Cardiac muscle cell (in vitro differentiated cells and primary cell): ENCODE results near the gene TEDC1. TPM values are rescaled to one million over a fixed set of nuclear protein-coding genes. Genes with fewer than 3 reads are reported as not detected.

Source experiments
- DNase-seq, 2 donors: peaks; one replicate each; pipeline versions ENCODE4 v3.0.0 to v3.0.0-alpha.2; 2010 to 2017; ENCODE audit warnings: low read depth in 1 of 2, low spot score in 1 of 2
- H3K27ac ChIP-seq: fragments of 200-600 bp; sonication (generic); 2 replicates; pipeline ENCODE4 v1.5.1; 2016
- H3K27me3 ChIP-seq: fragments of 200-600 bp; sonication (generic); 2 replicates; pipeline ENCODE4 v1.6.0; 2016; ENCODE audit warnings: control low read depth
- H3K36me3 ChIP-seq: fragments of 200-600 bp; sonication (generic); 2 replicates; pipeline ENCODE4 v1.5.1; 2016; ENCODE audit warnings: control low read depth
- H3K4me1 ChIP-seq: fragments of 200-600 bp; sonication (generic); 2 replicates; pipeline ENCODE4 v1.8.1; 2017; ENCODE audit warnings: low read depth, mild to moderate bottlenecking, mixed run types
- H3K4me3 ChIP-seq: fragments of 200-600 bp; sonication (generic); 2 replicates; pipeline ENCODE4 v1.5.1; 2016; ENCODE audit warnings: mild to moderate bottlenecking
- H3K9me3 ChIP-seq: fragments of 200-600 bp; sonication (generic); 2 replicates; pipeline ENCODE4 v1.5.1; 2017; ENCODE audit warnings: low read depth, mild to moderate bottlenecking, control low read depth
- CTCF ChIP-seq: IDR thresholded peaks from 2 replicates; pipeline ENCODE4 v1.5.1; 2012; ENCODE audit warnings: low read depth, mild to moderate bottlenecking, low read length
- polyA plus RNA-seq: library from polyadenylated mRNA; unstranded; fragments of >200 nt; fragmentation: Nextera tagmentation; extraction: Ambion mirVana; gene quantifications from 2 replicates; pipeline ENCODE4 v1.2.1, GENCODE V29; 2016
- total RNA-seq: library from RNA; depleted of rRNA; stranded (reverse); fragments of >200 nt; gene quantifications from 2 replicates; pipeline ENCODE4 v1.2.3, GENCODE V29; 2016

The TEDC1 gene
- total and polyA plus RNA-seq, 2 experiments from 2014 or later: 27.4 to 33.0 TPM

GRCh38 chr14:105502446-105503295, 11.6 kb downstream of the TEDC1 start:
- H3K27me3 ChIP-seq: no peaks in the 10 kb centered on the region
- DNase-seq: no peak
- no peaks in the 10 kb centered on the region for H3K4me1 ChIP-seq
- TF ChIP-seq CTCF: no peak
- H3K36me3 ChIP-seq: no peaks in the 10 kb centered on the region
- H3K27ac ChIP-seq: no peak overlapping the region
- no peak overlapping the region for H3K4me3 ChIP-seq
- H3K9me3 ChIP-seq: no peaks in the 10 kb centered on the region

- Histone ChIP-seq H3K4me3 (no peak overlapping the region), H3K4me1 (no peaks in the 10 kb centered on the region), H3K27ac (no peak overlapping the region), H3K36me3 (no peaks in the 10 kb centered on the region), H3K9me3 (no peaks in the 10 kb centered on the region), H3K27me3 (no peaks in the 10 kb centered on the region)
- no peak for DNase-seq
- no peak for TF ChIP-seq CTCF
These were observed 12.2 kb downstream of the TEDC1 start for GRCh38 chr14:105503296-105503640.

- H3K9me3 ChIP-seq: no peaks in the 10 kb centered on the region
- H3K27ac ChIP-seq: no peak overlapping the region
- H3K4me3 ChIP-seq: no peak overlapping the region
- no peaks in the 10 kb centered on the region for H3K27me3 ChIP-seq
- no peaks in the 10 kb centered on the region for H3K4me1 ChIP-seq
- DNase-seq: no peak
- H3K36me3 ChIP-seq: no peaks in the 10 kb centered on the region
- TF ChIP-seq CTCF: no peak
These were observed 13.1 kb downstream of the TEDC1 start for GRCh38 chr14:105503935-105504692.

GRCh38 chr14:105505101-105505500, 14.1 kb downstream of the TEDC1 start:
- H3K27ac ChIP-seq: no peak overlapping the region
- no peaks in the 10 kb centered on the region for H3K36me3 ChIP-seq
- no peak overlapping the region for H3K4me3 ChIP-seq
- no peaks in the 10 kb centered on the region for H3K4me1 ChIP-seq
- H3K27me3 ChIP-seq: no peaks in the 10 kb centered on the region
- TF ChIP-seq CTCF: no peak
- no peaks in the 10 kb centered on the region for H3K9me3 ChIP-seq
- no peak for DNase-seq

- Histone ChIP-seq H3K9me3 (no peaks in the 10 kb centered on the region), H3K27me3 (no peaks in the 10 kb centered on the region), H3K4me3 (no peak overlapping the region), H3K36me3 (no peaks in the 10 kb centered on the region), H3K4me1 (no peaks in the 10 kb centered on the region), H3K27ac (no peak overlapping the region)
- no peak for DNase-seq
- TF ChIP-seq CTCF: no peak
These were observed 16.2 kb downstream of the TEDC1 start for GRCh38 chr14:105507247-105507646.
